Measurements from ENCODE around the gene STK16. TPM values are rescaled to one million over a fixed set of nuclear protein-coding genes. Genes with fewer than 3 reads are reported as not detected.

The STK16 gene
- polyA plus RNA-seq, 1 donor = 36.2 TPM

DNA sequence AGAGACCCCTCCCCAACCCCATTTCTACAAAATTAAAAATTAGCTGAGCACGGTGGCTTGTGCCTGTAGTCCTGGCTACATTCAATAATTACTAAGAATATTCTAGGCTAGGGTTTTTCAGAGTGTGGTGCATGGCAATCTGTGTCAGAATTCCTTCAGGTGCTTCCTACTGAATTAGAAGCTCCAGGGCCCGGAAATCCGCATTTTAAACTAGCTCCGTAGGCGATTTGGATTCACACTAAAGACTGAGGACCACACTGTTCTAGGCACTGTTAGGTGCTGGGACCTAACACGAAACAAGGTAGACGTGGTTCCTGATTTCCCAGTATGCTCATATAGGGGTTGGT, 39.3 kb upstream of the STK16 start:
- DNase-seq = no peak
- Histone ChIP-seq H3K9me3 (ENCODE audit: control insufficient read depth, low read depth, low read length) (peaks cover 3% of the 10 kb centered on the region), H3K4me1 (ENCODE audit: control insufficient read depth, insufficient read depth, low read length) (peaks cover 19% of the 10 kb centered on the region), H3K36me3 (ENCODE audit: control insufficient read depth, insufficient read depth, low read length) (peaks cover 34% of the 10 kb centered on the region), H3K27me3 (ENCODE audit: control insufficient read depth, insufficient read depth, low read length) (no peaks in the 10 kb centered on the region), H3K4me3 (ENCODE audit: low read length) (peak overlapping the region; percentile 87), H3K27ac (ENCODE audit: low read length) (peak overlapping the region; percentile 99)
- no CpG with 5 or more reads among the region's 7 CpGs for WGBS (ENCODE audit: insufficient coverage, low lambda C conversion rate)

DNA sequence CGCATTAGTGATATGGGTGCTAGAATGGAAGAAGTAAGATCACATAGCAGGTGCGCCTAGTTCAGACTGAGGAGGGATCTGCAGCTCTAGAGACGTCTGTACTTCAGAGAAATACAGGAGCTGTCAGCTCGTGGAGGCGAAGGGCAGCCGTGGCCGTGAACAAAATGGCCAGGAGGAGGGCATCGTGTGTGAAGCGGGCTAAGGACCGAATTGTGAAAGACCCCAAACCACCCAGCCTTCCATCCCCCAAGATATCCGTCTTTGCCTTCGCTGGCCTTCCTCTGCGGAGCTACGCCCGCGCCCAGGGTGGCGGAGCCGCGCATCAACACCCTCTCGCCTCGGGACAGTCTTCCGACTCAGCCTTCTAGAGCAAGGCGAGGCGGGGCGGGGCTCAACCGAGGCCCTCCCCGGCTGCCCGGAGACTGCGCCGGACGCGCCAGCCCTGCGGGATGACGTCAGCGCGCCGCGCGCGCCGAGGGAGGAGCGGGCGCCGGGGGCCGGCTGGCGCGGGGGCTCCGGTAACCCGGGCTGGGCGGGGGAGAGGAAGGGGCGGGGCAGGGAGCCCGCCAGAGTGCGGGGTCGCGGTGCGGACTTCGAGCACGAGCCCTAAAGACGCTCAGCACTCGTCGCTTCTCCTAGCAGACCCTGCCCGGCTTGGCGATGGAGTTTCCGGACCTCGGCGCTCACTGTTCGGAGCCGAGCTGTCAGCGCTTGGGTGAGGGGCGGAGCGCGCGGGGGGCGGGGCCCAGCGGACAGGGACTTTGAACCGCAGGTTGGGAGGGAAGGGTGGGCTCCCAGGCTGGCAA, 38.7 kb upstream of the STK16 start, which contains the start of gene ZFAND2B:
Gene ZFAND2B (plus strand): TSS at position 455 of the 806 bp plus-strand sequence. CDS start 206 bp downstream, at position 661.
- Histone ChIP-seq H3K36me3 (ENCODE audit: control insufficient read depth, insufficient read depth, low read length) (peaks cover 40% of the 10 kb centered on the region), H3K4me1 (ENCODE audit: control insufficient read depth, insufficient read depth, low read length) (peaks cover 19% of the 10 kb centered on the region), H3K27me3 (ENCODE audit: control insufficient read depth, insufficient read depth, low read length) (no peaks in the 10 kb centered on the region), H3K4me3 (ENCODE audit: low read length) (peak within 1 kb of the TSS; percentile 87), H3K9me3 (ENCODE audit: control insufficient read depth, low read depth, low read length) (no peaks in the 10 kb centered on the region), H3K27ac (ENCODE audit: low read length) (peak within 1 kb of the TSS; percentile 99)
- DNase-seq = peak; percentile 97
- WGBS (ENCODE audit: insufficient coverage, low lambda C conversion rate) = 0% methylated on average over 3 of the region's 76 CpGs

DNA sequence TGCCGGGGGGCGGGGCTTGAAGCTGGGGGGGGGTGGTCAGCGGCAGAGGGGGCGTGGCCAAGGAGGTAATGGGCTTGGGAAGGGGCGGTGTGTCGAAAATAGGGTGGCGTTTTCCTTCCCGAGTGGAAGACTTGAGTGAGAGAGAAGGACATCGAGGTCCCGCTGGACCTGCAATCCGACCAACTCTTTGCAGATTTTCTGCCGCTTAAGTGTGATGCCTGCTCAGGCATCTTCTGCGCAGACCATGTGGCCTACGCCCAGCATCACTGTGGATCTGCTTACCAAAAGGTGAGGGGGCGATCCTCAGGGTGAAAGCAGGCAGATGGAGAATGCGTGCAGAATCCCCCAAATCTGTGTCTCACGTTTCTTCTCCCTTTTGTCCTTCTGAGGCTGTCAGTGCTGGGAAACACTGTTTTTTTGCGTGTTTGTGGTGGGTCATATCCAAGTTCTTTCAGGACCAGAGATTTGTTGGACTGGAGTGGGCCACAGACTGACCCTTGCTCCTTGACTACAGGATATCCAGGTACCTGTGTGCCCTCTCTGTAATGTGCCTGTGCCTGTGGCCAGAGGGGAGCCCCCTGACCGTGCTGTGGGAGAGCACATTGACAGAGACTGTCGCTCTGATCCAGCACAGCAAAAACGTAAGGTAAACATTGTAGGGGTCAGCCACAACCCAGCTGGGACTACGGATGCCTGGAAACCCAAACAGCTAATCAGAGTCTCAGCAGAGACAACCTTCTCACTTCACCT, 38.0 kb upstream of the STK16 start:
- Histone ChIP-seq H3K4me3 (ENCODE audit: low read length) (peak overlapping the region; percentile 87), H3K4me1 (ENCODE audit: control insufficient read depth, insufficient read depth, low read length) (peaks cover 19% of the 10 kb centered on the region), H3K27ac (ENCODE audit: low read length) (peak overlapping the region; percentile 98), H3K9me3 (ENCODE audit: control insufficient read depth, low read depth, low read length) (no peaks in the 10 kb centered on the region), H3K36me3 (ENCODE audit: control insufficient read depth, insufficient read depth, low read length) (peaks cover 43% of the 10 kb centered on the region), H3K27me3 (ENCODE audit: control insufficient read depth, insufficient read depth, low read length) (no peaks in the 10 kb centered on the region)
- WGBS (ENCODE audit: insufficient coverage, low lambda C conversion rate) = no CpG with 5 or more reads among the region's 22 CpGs
- no peak for DNase-seq

- no peak overlapping the region for H3K27ac ChIP-seq (ENCODE audit: low read length)
- no peaks in the 10 kb centered on the region for H3K27me3 ChIP-seq (ENCODE audit: control insufficient read depth, insufficient read depth, low read length)
- no CpG with 5 or more reads among the region's 17 CpGs for WGBS (ENCODE audit: insufficient coverage, low lambda C conversion rate)
- no peak overlapping the region for H3K4me3 ChIP-seq (ENCODE audit: low read length)
- DNase-seq = no peak
- peaks cover 19% of the 10 kb centered on the region for H3K4me1 ChIP-seq (ENCODE audit: control insufficient read depth, insufficient read depth, low read length)
- no peaks in the 10 kb centered on the region for H3K9me3 ChIP-seq (ENCODE audit: control insufficient read depth, low read depth, low read length)
- H3K36me3 ChIP-seq (ENCODE audit: control insufficient read depth, insufficient read depth, low read length) = peaks cover 51% of the 10 kb centered on the region
Observed at GRCh38 chr2:219207884-219208740, 37.2 kb upstream of the STK16 start.

DNA sequence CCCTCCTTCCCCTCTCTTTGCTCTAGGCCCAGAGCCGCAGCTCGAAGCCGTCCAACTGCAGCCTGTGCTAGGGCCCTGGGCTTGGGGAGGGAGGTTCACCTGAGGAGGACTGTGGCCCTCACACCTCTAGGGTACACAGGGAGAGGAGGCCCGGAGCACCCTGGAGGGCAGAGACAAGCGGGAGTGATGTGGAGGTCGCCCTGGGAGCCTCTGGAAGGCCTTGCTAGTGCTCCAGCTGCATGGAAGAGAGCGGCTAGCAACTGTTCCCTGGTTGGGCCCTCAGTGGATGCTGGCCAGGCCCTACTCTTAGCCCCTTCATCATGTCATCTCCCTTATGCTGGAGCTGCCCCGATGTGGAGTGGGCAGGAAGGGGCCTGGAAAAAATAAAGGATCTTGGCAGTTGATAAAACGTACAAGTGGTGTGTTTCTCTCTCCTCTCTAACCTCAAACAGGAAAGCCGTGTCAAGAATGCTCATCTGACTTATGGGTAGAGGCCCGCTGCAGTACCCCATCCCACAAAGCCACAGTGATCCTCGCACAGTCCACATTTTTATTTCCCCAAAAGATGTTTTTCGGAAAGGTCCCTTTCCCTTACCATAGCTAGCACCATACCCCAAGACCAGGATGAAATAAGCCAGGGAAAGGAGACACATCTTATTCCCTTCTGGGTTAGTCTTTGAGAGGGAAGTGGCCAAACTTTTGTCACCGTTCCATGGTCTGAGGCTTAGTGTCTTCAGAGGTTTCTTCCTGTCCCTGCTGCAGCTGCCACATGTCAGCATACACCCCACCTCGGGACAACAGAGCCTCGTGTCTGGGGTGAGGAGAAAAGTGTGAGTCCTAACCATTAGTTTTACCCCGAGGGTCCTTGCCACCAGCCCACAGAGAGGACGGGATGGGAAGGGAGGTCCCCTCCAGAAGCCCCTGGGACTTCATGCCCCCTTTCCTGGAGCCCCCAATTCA, 35.8 kb upstream of the STK16 start:
- DNase-seq = no peak
- H3K27me3 ChIP-seq (ENCODE audit: control insufficient read depth, insufficient read depth, low read length) = no peaks in the 10 kb centered on the region
- H3K9me3 ChIP-seq (ENCODE audit: control insufficient read depth, low read depth, low read length) = no peaks in the 10 kb centered on the region
- WGBS (ENCODE audit: insufficient coverage, low lambda C conversion rate) = 87% methylated on average over 3 of the region's 18 CpGs
- peaks cover 19% of the 10 kb centered on the region for H3K4me1 ChIP-seq (ENCODE audit: control insufficient read depth, insufficient read depth, low read length)
- no peak overlapping the region for H3K27ac ChIP-seq (ENCODE audit: low read length)
- peaks cover 65% of the 10 kb centered on the region for H3K36me3 ChIP-seq (ENCODE audit: control insufficient read depth, insufficient read depth, low read length)
- H3K4me3 ChIP-seq (ENCODE audit: low read length) = no peak overlapping the region

- Histone ChIP-seq H3K9me3 (ENCODE audit: control insufficient read depth, low read depth, low read length) (no peaks in the 10 kb centered on the region), H3K4me1 (ENCODE audit: control insufficient read depth, insufficient read depth, low read length) (peaks cover 19% of the 10 kb centered on the region), H3K36me3 (ENCODE audit: control insufficient read depth, insufficient read depth, low read length) (peaks cover 70% of the 10 kb centered on the region), H3K27ac (ENCODE audit: low read length) (no peak overlapping the region), H3K27me3 (ENCODE audit: control insufficient read depth, insufficient read depth, low read length) (no peaks in the 10 kb centered on the region), H3K4me3 (ENCODE audit: low read length) (no peak overlapping the region)
- DNase-seq = no peak
- no CpG with 5 or more reads among the region's 24 CpGs for whole genome bisulfite sequencing (ENCODE audit: insufficient coverage, low lambda C conversion rate)
Observed at GRCh38 chr2:219210196-219210885, 34.9 kb upstream of the STK16 start.

- Histone ChIP-seq H3K27ac (ENCODE audit: low read length) (no peak overlapping the region), H3K36me3 (ENCODE audit: control insufficient read depth, insufficient read depth, low read length) (peaks cover 75% of the 10 kb centered on the region), H3K4me3 (ENCODE audit: low read length) (no peak overlapping the region), H3K9me3 (ENCODE audit: control insufficient read depth, low read depth, low read length) (no peaks in the 10 kb centered on the region), H3K4me1 (ENCODE audit: control insufficient read depth, insufficient read depth, low read length) (peaks cover 17% of the 10 kb centered on the region), H3K27me3 (ENCODE audit: control insufficient read depth, insufficient read depth, low read length) (no peaks in the 10 kb centered on the region)
- no CpG with 5 or more reads among the region's 9 CpGs for WGBS (ENCODE audit: insufficient coverage, low lambda C conversion rate)
- DNase-seq = no peak
Observed at GRCh38 chr2:219210886-219211362, 34.4 kb upstream of the STK16 start.

DNA sequence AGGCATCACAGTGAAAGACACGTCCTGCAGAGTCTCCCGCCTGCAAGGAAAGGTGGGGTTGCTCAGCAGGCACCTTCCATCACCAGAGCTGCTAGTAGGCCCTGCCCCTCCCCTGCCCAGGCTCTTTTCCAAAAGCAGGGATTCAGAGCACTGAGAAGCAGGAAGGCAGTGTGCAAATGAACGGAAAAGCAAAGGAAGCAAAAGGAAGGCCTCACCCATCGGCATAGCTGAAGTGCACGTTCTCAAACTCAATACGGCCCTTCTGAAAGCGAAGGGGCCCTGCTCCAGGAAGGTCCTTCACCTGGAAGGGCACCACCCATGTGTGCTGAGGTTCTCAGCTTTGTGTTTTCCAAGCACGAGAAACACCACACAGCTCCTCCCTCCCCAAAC, 32.3 kb upstream of the STK16 start:
- H3K36me3 ChIP-seq (ENCODE audit: control insufficient read depth, insufficient read depth, low read length) = peaks cover 74% of the 10 kb centered on the region

DNA sequence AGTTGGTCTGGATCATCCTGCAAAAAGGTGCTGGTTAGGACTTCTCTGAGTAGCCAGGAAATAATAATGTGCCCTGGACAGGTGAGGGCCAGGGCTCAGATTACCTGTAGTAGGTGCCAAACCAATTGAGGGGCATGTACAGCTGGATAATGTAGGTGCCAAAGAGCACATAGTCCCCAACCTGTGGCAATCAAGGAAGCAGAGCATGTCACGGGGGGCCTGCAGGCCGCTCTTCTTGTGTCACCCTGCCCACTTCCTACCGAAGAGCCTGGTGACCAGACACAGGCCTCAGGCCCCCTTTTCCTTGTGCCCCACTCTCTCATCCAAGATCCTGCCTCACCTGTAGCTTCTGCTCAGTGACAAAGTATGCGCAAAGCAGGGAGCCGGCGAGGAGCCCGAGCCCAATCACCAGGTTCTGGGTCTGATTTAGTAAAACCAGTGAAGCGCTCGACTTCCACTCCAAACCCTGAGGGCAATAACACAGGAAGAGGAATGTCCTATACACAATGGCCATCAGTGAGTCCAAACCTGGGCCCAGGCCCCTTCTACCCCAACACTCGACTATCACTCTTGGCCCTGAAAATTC, 31.7 kb upstream of the STK16 start:
- Histone ChIP-seq H3K4me1 (ENCODE audit: control insufficient read depth, insufficient read depth, low read length) (peaks cover 3% of the 10 kb centered on the region), H3K36me3 (ENCODE audit: control insufficient read depth, insufficient read depth, low read length) (peaks cover 68% of the 10 kb centered on the region), H3K27ac (ENCODE audit: low read length) (no peak overlapping the region), H3K27me3 (ENCODE audit: control insufficient read depth, insufficient read depth, low read length) (no peaks in the 10 kb centered on the region), H3K4me3 (ENCODE audit: low read length) (no peak overlapping the region), H3K9me3 (ENCODE audit: control insufficient read depth, low read depth, low read length) (no peaks in the 10 kb centered on the region)
- DNase-seq = no peak
- WGBS (ENCODE audit: insufficient coverage, low lambda C conversion rate) = 100% methylated on average over 3 of the region's 10 CpGs

More for the DNA sequence above, 32.3 kb upstream of the STK16 start:
- WGBS (ENCODE audit: insufficient coverage, low lambda C conversion rate) = 100% methylated on average over 3 of the region's 8 CpGs
- Histone ChIP-seq H3K4me1 (ENCODE audit: control insufficient read depth, insufficient read depth, low read length) (peaks cover 7% of the 10 kb centered on the region), H3K27me3 (ENCODE audit: control insufficient read depth, insufficient read depth, low read length) (no peaks in the 10 kb centered on the region), H3K27ac (ENCODE audit: low read length) (no peak overlapping the region), H3K9me3 (ENCODE audit: control insufficient read depth, low read depth, low read length) (no peaks in the 10 kb centered on the region), H3K4me3 (ENCODE audit: low read length) (no peak overlapping the region)
- DNase-seq = no peak

Data from large intestine (tissue), 3 donors.